Neuronal stem cell (in vitro differentiated cells): ENCODE results near the gene LRRTM4. TPM values are rescaled to one million over a fixed set of nuclear protein-coding genes. Genes with fewer than 3 reads are reported as not detected.
"Not testable (repeated sequence)": the region's sequence is repeated elsewhere in the genome, so short reads cannot be mapped to it uniquely, and the experiment has no call there.

Experiments
- DNase-seq: peaks from one replicate; pipeline ENCODE4 v3.0.0-alpha.2; 2013; ENCODE audit warnings: low spot score
- H2AFZ ChIP-seq: one replicate; pipeline ENCODE4 v1.6.1; 2013; ENCODE audit warnings: mild to moderate bottlenecking, low read length, inconsistent platforms
- H2AK5ac ChIP-seq: 2 replicates; pipeline ENCODE4 v1.6.1; 2013; ENCODE audit warnings: low read depth, mild to moderate bottlenecking, inconsistent platforms, low read length, moderate library complexity, mixed read lengths
- H2BK120ac ChIP-seq: 2 replicates; pipeline ENCODE4 v1.6.1; 2013; ENCODE audit warnings: low read depth, mild to moderate bottlenecking, inconsistent platforms, low read length, moderate library complexity, mixed read lengths
- H2BK12ac ChIP-seq: one replicate; pipeline ENCODE4 v1.6.1; 2013; ENCODE audit warnings: low read length, inconsistent platforms
- H2BK15ac ChIP-seq: 2 replicates; pipeline ENCODE4 v1.6.1; 2013; ENCODE audit warnings: mild to moderate bottlenecking, low read length, inconsistent platforms, mixed read lengths
- H2BK5ac ChIP-seq: one replicate; pipeline ENCODE4 v1.6.1; 2013; ENCODE audit warnings: inconsistent platforms, mild to moderate bottlenecking, low read length, moderate library complexity
- H3K14ac ChIP-seq: one replicate; pipeline ENCODE4 v1.6.1; 2013; ENCODE audit warnings: low read length, inconsistent platforms
- H3K18ac ChIP-seq: 2 replicates; pipeline ENCODE4 v1.6.1; 2013; ENCODE audit warnings: low read length, inconsistent platforms
- H3K23ac ChIP-seq: 2 replicates; pipeline ENCODE4 v1.6.1; 2013; ENCODE audit warnings: low read depth, mild to moderate bottlenecking, mixed read lengths, low read length, inconsistent platforms; ENCODE audit not compliant: poor library complexity
- H3K27ac ChIP-seq: replicated peaks from 3 replicates; pipeline ENCODE4 v1.5.1; 2013; ENCODE audit warnings: low read length, inconsistent platforms
- H3K27me3 ChIP-seq, 3 experiments: 2 replicates each; pipeline ENCODE4 v1.6.1; 2013; ENCODE audit warnings: low read length in 3 of 3, mild to moderate bottlenecking in 2 of 3, inconsistent platforms in 1 of 3, low read depth in 1 of 3, mixed read lengths in 1 of 3, moderate library complexity in 1 of 3; ENCODE audit not compliant: control insufficient read depth in 3 of 3, insufficient read depth in 3 of 3
- H3K36me3 ChIP-seq, 2 donors: replicated peaks in 1 of 2; 2 replicates each; pipeline ENCODE4 v1.6.1; 2013; ENCODE audit warnings: low read length in 2 of 2; ENCODE audit not compliant: control insufficient read depth in 2 of 2, insufficient read depth in 2 of 2
- H3K4ac ChIP-seq: 2 replicates; pipeline ENCODE4 v1.6.1; 2013; ENCODE audit warnings: inconsistent platforms, mild to moderate bottlenecking, low read length, moderate library complexity
- H3K4me1 ChIP-seq, 2 donors: 1 replicate in 1 of 2; 2 replicates in 1 of 2; pipeline ENCODE4 v1.6.1; 2013; ENCODE audit warnings: low read length in 2 of 2, low read depth in 1 of 2; ENCODE audit not compliant: control insufficient read depth in 2 of 2, insufficient read depth in 1 of 2
- H3K4me2 ChIP-seq: one replicate; pipeline ENCODE4 v1.6.1; 2013; ENCODE audit warnings: mild to moderate bottlenecking, low read length, inconsistent platforms; ENCODE audit not compliant: insufficient read depth, poor library complexity, severe bottlenecking
- H3K4me3 ChIP-seq, 2 donors: 2 replicates each; pipeline ENCODE4 v1.5.1; 2013; ENCODE audit warnings: low read length in 2 of 2, mild to moderate bottlenecking in 2 of 2, inconsistent platforms in 1 of 2, moderate library complexity in 1 of 2
- H3K79me1 ChIP-seq: one replicate; pipeline ENCODE4 v1.6.1; 2013; ENCODE audit warnings: low read depth, mild to moderate bottlenecking, inconsistent platforms, low read length, moderate library complexity
- H3K9ac ChIP-seq: one replicate; pipeline ENCODE4 v1.6.1; 2013; ENCODE audit warnings: mild to moderate bottlenecking, low read depth, low read length, inconsistent platforms; ENCODE audit not compliant: poor library complexity
- H3K9me3 ChIP-seq, 2 donors: replicated peaks in 1 of 2; 2 replicates each; pipeline versions ENCODE3 to v1.6.1; 2013; ENCODE audit warnings: low read length in 2 of 2, mild to moderate bottlenecking in 2 of 2, inconsistent platforms in 1 of 2, low read depth in 1 of 2, mixed read lengths in 1 of 2, moderate library complexity in 1 of 2; ENCODE audit not compliant: control insufficient read depth in 2 of 2, insufficient read depth in 1 of 2
- H4K8ac ChIP-seq: one replicate; pipeline ENCODE4 v1.6.1; 2013; ENCODE audit warnings: low read depth, mild to moderate bottlenecking, inconsistent platforms, low read length, moderate library complexity
- H4K91ac ChIP-seq: one replicate; pipeline ENCODE4 v1.6.1; 2013; ENCODE audit warnings: low read length, low read depth, mild to moderate bottlenecking, inconsistent platforms; ENCODE audit not compliant: poor library complexity
- WGBS, 2 donors: extraction: QIAGEN DNeasy Blood & Tissue Kit; methylation state at CpG; one replicate each; pipeline ENCODE4 v1.1.7; 2013; ENCODE audit warnings: missing lambda C conversion rate in 2 of 2, mixed read lengths in 1 of 2; ENCODE audit not compliant: insufficient read length in 2 of 2, insufficient replicate concordance in 1 of 2; ENCODE audit errors: extremely low coverage in 2 of 2; 5-methylcytosine and 5-hydroxymethylcytosine counted together
- small RNA-seq: library from polyadenylated mRNA; stranded (forward); fragments of <200 nt; extraction: miRNeasy Mini kit (QIAGEN cat#:217004); gene quantifications from one replicate; pipeline ENCODE3, GENCODE V24; 2013; ENCODE audit not compliant: insufficient read depth

The LRRTM4 gene

DNA sequence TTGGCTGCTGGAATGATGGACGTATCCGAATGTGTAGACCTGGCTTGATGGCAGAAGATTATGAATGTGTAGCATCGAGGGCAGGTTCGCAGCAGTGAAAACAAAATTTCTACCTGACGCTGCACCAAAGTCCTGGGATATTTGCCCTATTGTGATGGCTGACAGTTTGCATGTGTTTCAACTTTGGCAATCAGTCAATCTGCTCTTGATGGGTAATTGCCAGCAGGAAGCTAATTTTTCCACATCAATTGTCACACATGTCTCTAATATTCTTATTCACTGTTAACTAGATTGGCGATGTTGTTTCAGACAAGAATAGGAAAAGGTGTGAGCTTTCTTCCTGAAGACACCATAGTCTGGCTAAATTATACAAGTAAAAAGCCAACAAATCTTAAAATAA lies 821.3 kb downstream of the LRRTM4 start:
- no peak overlapping the region for H4K91ac ChIP-seq
- no peak overlapping the region for H3K14ac ChIP-seq
- H2BK15ac ChIP-seq, result no peak overlapping the region
- H2AK5ac ChIP-seq, result no peak overlapping the region
- no peak overlapping the region for H3K4me2 ChIP-seq
- H4K8ac ChIP-seq, result no peak overlapping the region
- H2BK120ac ChIP-seq, result no peak overlapping the region
- WGBS, 2 donors, result no CpG with 5 or more reads among the region's 6 CpGs
- no peak overlapping the region for H2BK12ac ChIP-seq
- no peak overlapping the region for H3K4ac ChIP-seq
- H2BK5ac ChIP-seq, result no peak overlapping the region
- no peaks in the 10 kb centered on the region for H3K9me3 ChIP-seq
- H2AFZ ChIP-seq, result no peak overlapping the region
- no peaks in the 10 kb centered on the region for H3K27me3 ChIP-seq
- H3K23ac ChIP-seq, result no peak overlapping the region
- no peak overlapping the region for H3K9ac ChIP-seq
- no peaks in the 10 kb centered on the region for H3K4me1 ChIP-seq
- H3K27ac ChIP-seq, result no peak overlapping the region
- no peak overlapping the region for H3K18ac ChIP-seq
- no peak overlapping the region for H3K4me3 ChIP-seq
- H3K79me1 ChIP-seq, result no peaks in the 10 kb centered on the region
- H3K36me3 ChIP-seq, result no peaks in the 10 kb centered on the region
- DNase-seq, result no peak

DNA sequence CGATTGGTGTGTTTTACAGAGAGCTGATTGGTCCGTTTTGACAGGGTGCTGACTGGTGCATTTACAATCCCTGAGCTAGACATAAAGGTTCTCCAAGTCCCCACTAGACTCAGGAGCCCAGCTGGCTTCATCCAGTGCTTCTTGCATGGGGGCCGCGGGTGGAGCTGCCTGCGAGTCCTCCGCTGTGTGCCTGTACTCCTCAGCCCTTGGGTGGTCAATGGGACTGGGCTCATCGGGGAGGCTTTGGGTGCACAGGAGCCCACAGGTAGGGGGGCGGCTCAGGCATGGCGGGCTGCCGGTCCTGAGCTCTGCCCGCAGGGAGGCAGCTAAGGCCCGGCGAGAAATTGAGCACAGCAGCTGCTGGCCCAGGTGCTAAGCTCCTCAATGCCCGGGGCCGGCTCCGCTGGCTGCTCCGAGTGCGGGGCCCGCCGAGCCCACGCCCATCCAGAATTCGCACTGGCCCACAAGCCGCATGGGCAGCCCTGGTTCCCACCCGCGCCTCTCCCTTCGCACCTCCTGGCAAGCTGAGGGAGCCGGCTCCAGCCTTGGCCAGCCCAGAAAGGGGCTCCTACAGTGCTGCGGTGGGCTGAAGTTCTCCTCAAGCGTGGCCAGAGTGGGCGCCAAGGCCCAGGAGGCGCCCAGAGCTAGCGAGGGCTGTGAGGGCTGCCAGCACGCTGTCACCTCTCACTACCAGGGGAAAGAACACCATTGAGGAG lies 824.0 kb downstream of the LRRTM4 start:
- WGBS, 2 donors, result no CpG with 5 or more reads among the region's 33 CpGs
- H4K91ac ChIP-seq, H3K23ac ChIP-seq, H2BK5ac ChIP-seq, H4K8ac ChIP-seq, H3K14ac ChIP-seq, H3K4me1 ChIP-seq, H2AFZ ChIP-seq, H3K4ac ChIP-seq, H3K79me1 ChIP-seq, H3K18ac ChIP-seq, H3K36me3 ChIP-seq, H3K4me3 ChIP-seq, DNase-seq, H2BK120ac ChIP-seq, H3K4me2 ChIP-seq, H3K27ac ChIP-seq, H3K9me3 ChIP-seq, H2AK5ac ChIP-seq, H3K27me3 ChIP-seq, H2BK15ac ChIP-seq, H2BK12ac ChIP-seq, H3K9ac ChIP-seq: not testable (repeated sequence)

Small RNA genes lying within 50 kb of the gene (small RNA-seq; reads per million reads assigned to genes)
- not detected for gene RNA5SP98
